ENCODE measurements around the gene ADARB2.

DNA sequence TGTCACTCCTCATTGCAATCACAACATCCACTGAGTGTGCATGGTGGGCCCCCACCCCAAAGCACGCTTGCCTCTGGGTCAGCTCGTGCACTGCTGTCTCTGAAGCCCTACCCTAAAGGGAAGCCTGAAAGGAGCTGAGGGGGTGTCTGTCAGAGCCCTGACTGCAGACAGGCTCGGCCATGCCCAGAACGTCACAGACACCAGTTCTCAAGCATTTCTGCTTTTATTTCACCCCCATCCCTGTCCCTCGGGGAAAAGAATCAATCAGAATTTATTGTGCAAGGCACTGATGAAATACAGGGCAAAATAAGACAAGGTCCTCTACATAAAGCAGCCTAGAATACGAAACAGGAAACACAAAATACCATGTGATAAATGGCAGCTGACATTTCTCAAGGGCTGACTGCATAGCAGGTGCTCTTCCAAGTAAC lies 449.3 kb downstream of the ADARB2 start:
- no peak for TF ChIP-seq RBAK (tag by site-specific recombination; IDR thresholded peaks at IDR 0.05)
- TF ChIP-seq, protein P1, sequence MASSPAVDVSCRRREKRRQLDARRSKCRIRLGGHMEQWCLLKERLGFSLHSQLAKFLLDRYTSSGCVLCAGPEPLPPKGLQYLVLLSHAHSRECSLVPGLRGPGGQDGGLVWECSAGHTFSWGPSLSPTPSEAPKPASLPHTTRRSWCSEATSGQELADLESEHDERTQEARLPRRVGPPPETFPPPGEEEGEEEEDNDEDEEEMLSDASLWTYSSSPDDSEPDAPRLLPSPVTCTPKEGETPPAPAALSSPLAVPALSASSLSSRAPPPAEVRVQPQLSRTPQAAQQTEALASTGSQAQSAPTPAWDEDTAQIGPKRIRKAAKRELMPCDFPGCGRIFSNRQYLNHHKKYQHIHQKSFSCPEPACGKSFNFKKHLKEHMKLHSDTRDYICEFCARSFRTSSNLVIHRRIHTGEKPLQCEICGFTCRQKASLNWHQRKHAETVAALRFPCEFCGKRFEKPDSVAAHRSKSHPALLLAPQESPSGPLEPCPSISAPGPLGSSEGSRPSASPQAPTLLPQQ (tag by site-specific recombination; IDR thresholded peaks at IDR 0.05): no peak
- TF ChIP-seq ZNF529 (tag by site-specific recombination; IDR thresholded peaks at IDR 0.05; ENCODE audit: insufficient replicate concordance): no peak
- no peak for TF ChIP-seq KLF10 (tag by site-specific recombination; IDR thresholded peaks at IDR 0.05)
